GM19324 (cell line): ENCODE results near the gene GALR2.

Experiments
- ATAC-seq: cut with Tn5 transposase; IDR thresholded peaks from one replicate; pipeline ENCODE4 v1.9.1; 2021; ENCODE audit warnings: mild to moderate bottlenecking, moderate library complexity; ENCODE audit not compliant: unreplicated experiment, low FRiP score

Gene GALR2

DNA sequence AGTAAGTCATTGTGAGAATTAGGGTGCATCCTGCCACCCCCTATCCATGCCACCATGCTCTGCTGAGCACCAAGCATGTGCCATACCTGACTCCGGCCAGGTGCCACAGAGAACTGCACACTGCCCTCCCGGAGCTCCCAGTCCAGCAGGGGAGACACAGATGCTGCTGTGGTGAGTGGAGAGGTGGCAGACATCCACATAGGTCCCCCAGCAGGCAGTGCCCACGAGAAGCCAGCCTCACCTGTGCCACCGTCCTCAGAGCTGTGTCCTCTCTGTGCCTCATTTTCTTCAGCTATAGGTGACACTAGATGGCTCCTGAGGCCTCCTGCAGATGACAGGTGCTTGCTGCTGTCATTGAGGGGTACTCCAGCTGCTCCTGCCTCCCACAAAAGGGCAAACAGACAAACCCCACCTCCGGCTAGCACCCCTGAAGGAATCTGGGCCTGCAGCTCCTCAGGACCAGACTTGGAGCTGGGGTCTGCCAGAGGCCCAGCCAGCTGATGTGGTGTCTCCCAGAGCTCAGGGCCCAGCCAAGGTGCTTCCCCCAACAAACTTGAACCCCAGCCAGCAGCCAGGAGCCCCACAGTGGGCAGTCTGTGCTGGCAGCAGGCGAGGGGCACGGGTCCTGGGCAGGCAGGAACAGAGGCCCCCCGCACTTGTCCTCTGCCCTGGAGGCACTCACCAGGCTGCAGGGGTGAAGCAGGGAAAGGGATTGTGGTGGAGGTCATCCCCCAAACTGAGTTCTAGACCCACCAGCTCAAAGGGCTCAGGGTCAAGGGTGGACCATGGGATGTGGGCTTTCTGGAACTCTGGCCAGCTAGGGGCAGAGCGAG, 49.4 kb downstream of the GALR2 start:
- ATAC-seq, result no peak

DNA sequence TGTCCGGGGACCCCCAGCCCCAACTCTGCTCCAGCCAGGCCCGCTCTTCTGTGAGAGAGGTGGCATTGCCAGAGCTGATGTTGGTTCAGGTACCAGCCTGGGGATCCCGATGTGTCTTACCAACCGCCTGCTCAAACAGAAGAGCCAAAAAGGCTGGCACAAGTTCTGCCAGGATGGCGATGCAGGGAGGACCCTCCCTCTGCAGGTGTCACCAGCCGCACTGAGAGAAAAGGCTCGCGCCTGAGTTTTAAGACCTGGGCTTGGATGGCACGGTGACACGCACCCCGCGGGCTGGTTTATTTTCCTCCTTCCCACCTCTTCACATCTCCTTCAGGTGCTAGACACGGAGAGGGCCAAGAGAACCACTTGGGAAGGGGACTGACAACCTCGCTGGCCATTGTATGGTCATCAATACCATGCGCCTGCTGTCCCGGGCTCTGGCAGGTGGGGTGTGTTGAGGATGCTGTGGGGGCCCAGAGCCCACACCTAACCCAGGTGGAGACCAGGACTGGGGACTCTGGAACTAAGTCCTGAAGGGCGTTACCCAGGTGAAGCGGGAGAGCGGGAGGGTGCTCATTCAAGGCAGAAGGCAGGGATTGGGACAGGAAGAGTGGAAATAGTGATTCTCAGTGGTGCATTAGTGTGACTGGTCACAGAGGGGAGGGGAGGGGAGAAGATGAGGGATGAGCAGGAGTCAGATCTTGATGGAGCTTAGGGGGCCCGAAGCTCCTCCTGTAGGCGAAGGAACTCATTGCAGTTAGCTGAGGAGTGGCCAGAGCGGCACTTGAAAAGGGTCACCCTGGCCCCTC, 50.2 kb downstream of the GALR2 start:
- no peak for ATAC-seq

DNA sequence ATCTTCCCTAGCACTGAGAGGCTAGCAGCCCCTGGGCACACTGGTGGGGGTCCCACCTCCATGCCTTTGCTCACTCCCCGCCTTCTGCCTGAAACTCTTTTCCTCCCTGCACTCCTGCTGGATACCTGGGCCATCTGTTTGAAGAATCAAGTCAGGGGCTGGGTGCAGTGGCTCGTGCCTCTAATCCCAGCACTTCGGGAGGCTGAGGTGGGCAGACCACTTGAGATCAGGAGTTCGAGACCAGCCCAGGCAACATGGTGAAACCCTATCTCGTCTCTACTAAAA, 50.8 kb downstream of the GALR2 start:
- ATAC-seq, result no peak

DNA sequence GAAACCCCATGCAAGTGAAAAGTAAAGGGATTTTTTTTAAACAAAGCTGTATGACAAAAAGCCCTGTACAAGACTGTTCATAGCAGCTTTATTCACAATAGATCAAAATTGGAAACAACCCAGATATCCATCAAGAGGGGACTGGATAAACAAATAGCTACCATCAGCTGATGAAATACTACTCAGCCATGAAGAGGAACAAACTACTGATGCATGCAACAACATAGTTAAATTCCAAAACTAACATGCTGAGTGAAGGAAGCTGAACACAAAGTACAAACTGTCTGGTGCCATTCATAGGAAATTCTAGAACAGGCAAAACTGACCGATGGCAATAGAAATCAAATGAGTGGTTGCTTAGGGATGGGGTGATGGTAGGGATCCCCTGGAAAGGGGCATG, 51.3 kb downstream of the GALR2 start:
- no peak for ATAC-seq
